ENCODE measurements around the gene LMBRD1.

The LMBRD1 gene

DNA sequence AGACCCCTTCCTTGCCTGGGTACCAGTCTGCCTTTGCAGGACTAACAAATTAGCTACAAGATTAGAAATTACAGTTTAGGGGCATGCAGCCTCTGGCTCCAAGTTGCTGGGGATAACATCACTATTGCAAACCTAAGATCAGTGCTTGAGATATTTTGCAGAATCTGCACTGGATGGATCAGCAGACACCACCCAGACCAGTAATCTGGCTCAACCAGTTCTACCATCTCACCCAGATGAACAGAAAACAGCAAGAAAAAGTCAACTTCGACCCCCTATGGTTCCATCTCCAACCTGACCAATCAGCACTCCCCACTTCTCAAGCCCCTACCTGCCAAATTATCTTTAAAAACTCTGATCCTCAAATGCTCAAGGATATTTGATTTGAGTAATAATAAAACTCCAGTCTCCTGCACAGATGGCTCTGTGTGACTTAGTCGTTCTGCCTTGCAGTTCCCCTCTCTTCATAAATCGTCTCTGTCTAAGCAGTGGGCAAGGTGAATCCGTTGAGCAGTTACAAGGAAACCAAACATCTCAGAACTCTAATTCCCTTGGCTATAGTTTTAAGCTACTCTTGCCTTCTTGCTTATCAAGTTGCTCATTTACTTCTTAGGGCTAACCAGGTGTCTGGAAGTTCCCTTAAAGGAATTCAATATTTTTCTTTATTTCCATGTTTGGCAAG lies 16.1 kb upstream of the LMBRD1 start:
- Histone ChIP-seq H3K79me2 (ENCODE audit: control insufficient read depth, low read length) (no peaks in the 10 kb centered on the region), H3K4me2 (ENCODE audit: low read length) (peak overlapping the region; percentile 49), H3K36me3 (ENCODE audit: control insufficient read depth, low read length) (no peaks in the 10 kb centered on the region), H3K4me3 (ENCODE audit: low read length) (peak overlapping the region; percentile 34; the same call in 1 of the 2 replicates), H3K27ac (ENCODE audit: low read depth, low read length) (0 out of 2 replicates have a peak overlapping the region, but pooled peaks have one; percentile 3), H4K20me1 (ENCODE audit: control insufficient read depth, insufficient read depth, low read depth, low read length) (no peaks in the 10 kb centered on the region), H3F3A (ENCODE audit: control insufficient read depth, insufficient read depth) (no peaks in the 10 kb centered on the region), H3K9me2 (replicated peaks; ENCODE audit: control insufficient read depth, low read length) (no peaks in the 10 kb centered on the region), H3K9me3 (ENCODE audit: control insufficient read depth, insufficient read depth, low read length) (no peaks in the 10 kb centered on the region), H3K27me3 (ENCODE audit: control insufficient read depth, low read length) (no peaks in the 10 kb centered on the region), H3K4me1 (ENCODE audit: control insufficient read depth, low read length) (peaks cover 43% of the 10 kb centered on the region)
- TF ChIP-seq EZH2phosphoT487 (IDR thresholded peaks at IDR 0.05; ENCODE audit: borderline replicate concordance, low read length), result no peak
- TF ChIP-seq, protein P1, sequence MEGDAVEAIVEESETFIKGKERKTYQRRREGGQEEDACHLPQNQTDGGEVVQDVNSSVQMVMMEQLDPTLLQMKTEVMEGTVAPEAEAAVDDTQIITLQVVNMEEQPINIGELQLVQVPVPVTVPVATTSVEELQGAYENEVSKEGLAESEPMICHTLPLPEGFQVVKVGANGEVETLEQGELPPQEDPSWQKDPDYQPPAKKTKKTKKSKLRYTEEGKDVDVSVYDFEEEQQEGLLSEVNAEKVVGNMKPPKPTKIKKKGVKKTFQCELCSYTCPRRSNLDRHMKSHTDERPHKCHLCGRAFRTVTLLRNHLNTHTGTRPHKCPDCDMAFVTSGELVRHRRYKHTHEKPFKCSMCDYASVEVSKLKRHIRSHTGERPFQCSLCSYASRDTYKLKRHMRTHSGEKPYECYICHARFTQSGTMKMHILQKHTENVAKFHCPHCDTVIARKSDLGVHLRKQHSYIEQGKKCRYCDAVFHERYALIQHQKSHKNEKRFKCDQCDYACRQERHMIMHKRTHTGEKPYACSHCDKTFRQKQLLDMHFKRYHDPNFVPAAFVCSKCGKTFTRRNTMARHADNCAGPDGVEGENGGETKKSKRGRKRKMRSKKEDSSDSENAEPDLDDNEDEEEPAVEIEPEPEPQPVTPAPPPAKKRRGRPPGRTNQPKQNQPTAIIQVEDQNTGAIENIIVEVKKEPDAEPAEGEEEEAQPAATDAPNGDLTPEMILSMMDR (IDR thresholded peaks at IDR 0.05; ENCODE audit: low read depth, low read length, poor library complexity, severe bottlenecking), result no peak

DNA sequence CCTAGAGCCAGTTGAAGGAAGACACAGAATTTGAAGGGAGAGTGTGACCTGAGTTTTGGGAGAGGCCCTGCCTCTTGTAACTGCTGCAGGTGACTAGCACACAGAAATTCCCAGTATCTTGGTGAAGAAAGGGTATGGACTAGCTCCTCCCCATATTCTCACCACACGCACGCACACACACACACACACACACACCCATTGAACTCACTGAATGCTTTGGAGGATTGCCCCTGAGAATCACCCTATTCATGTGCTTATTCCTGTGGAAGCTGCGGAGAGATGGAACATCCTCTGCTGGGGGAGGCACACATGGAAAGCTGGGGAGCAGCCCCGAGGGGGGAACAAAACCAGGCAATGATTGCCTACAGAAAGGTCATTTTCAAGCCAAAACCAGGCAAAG lies 6.2 kb upstream of the LMBRD1 start:
- H3K9me3 ChIP-seq (ENCODE audit: control insufficient read depth, insufficient read depth, low read length), result no peaks in the 10 kb centered on the region
- H3K79me2 ChIP-seq (ENCODE audit: control insufficient read depth, low read length), result no peaks in the 10 kb centered on the region
- TF ChIP-seq, protein P1 (IDR thresholded peaks at IDR 0.05; ENCODE audit: low read depth, low read length, poor library complexity, severe bottlenecking), result no peak
- no peak for TF ChIP-seq EZH2phosphoT487 (IDR thresholded peaks at IDR 0.05; ENCODE audit: borderline replicate concordance, low read length)
- H3K27me3 ChIP-seq (ENCODE audit: control insufficient read depth, low read length), result no peaks in the 10 kb centered on the region
- H3K27ac ChIP-seq (ENCODE audit: low read depth, low read length), result no peak overlapping the region
- H3K4me2 ChIP-seq (ENCODE audit: low read length), result no peak overlapping the region
- H3K36me3 ChIP-seq (ENCODE audit: control insufficient read depth, low read length), result no peaks in the 10 kb centered on the region
- no peaks in the 10 kb centered on the region for H3F3A ChIP-seq (ENCODE audit: control insufficient read depth, insufficient read depth)
- no peaks in the 10 kb centered on the region for H3K4me1 ChIP-seq (ENCODE audit: control insufficient read depth, low read length)
- H4K20me1 ChIP-seq (ENCODE audit: control insufficient read depth, insufficient read depth, low read depth, low read length), result no peaks in the 10 kb centered on the region
- H3K9me2 ChIP-seq (replicated peaks; ENCODE audit: control insufficient read depth, low read length), result no peaks in the 10 kb centered on the region
- no peak overlapping the region for H3K4me3 ChIP-seq (ENCODE audit: low read length)

- no peaks in the 10 kb centered on the region for H3K9me3 ChIP-seq (ENCODE audit: control insufficient read depth, insufficient read depth, low read length)
- no peaks in the 10 kb centered on the region for H4K20me1 ChIP-seq (ENCODE audit: control insufficient read depth, insufficient read depth, low read depth, low read length)
- H3F3A ChIP-seq (ENCODE audit: control insufficient read depth, insufficient read depth), result no peaks in the 10 kb centered on the region
- H3K4me2 ChIP-seq (ENCODE audit: low read length), result no peak overlapping the region
- H3K79me2 ChIP-seq (ENCODE audit: control insufficient read depth, low read length), result no peaks in the 10 kb centered on the region
- H3K27ac ChIP-seq (ENCODE audit: low read depth, low read length), result no peak overlapping the region
- TF ChIP-seq, protein P1 (IDR thresholded peaks at IDR 0.05; ENCODE audit: low read depth, low read length, poor library complexity, severe bottlenecking), result no peak
- TF ChIP-seq EZH2phosphoT487 (IDR thresholded peaks at IDR 0.05; ENCODE audit: borderline replicate concordance, low read length), result no peak
- H3K36me3 ChIP-seq (ENCODE audit: control insufficient read depth, low read length), result no peaks in the 10 kb centered on the region
- H3K27me3 ChIP-seq (ENCODE audit: control insufficient read depth, low read length), result no peaks in the 10 kb centered on the region
- peaks cover 6% of the 10 kb centered on the region for H3K4me1 ChIP-seq (ENCODE audit: control insufficient read depth, low read length)
- no peak overlapping the region for H3K4me3 ChIP-seq (ENCODE audit: low read length)
- no peaks in the 10 kb centered on the region for H3K9me2 ChIP-seq (replicated peaks; ENCODE audit: control insufficient read depth, low read length)
These were observed 4.9 kb upstream of the LMBRD1 start for GRCh38 chr6:69801711-69802110.

Measured in DOHH2 (cell line).